ENCODE data around the gene ELK3. TPM values are rescaled to one million over a fixed set of nuclear protein-coding genes. Genes with fewer than 3 reads are reported as not detected.

Gene ELK3
- total and polyA plus RNA-seq, 4 experiments from 2014 or later, result 20.8 to 56.5 (median 56.4) TPM

- Mint-ChIP-seq H3K36me3 (no peaks in the 10 kb centered on the region), H3K9me3 (no peaks in the 10 kb centered on the region), H3K4me1 (peaks cover 17 to 30% (median 27%) of the 10 kb centered on the region in 4 donors), H3K4me3 (peak overlapping the region in 4 of 8 donors; percentile 43 to 71 (median 58)), H3K27ac (peak overlapping the region in 5 of 7 donors; percentile 0 to 90 (median 9)), H3K27me3 (no peaks in the 10 kb centered on the region)
- peaks cover 9% of the 10 kb centered on the region for H3K4me1 ChIP-seq (ENCODE audit: insufficient read depth, low read length)
- H3K27ac ChIP-seq (ENCODE audit: low read depth, low read length), result no peak overlapping the region
- no peaks in the 10 kb centered on the region for H3K9me3 ChIP-seq (ENCODE audit: control insufficient read depth in 1 of 2, low read length in 2 of 2)
- ChIA-PET POLR2A (ENCODE audit: partially characterized antibody) (interaction anchor here (0.5 to 1.8 kb wide), 6 partner anchors 9 to 26 kb away, joined by 3 to 10 read pairs (median 4); no protein-coding TSS in a partner anchor), CTCF (ENCODE audit: partially characterized antibody) (interaction anchor here (2.0 kb wide), 1 partner anchor 24 kb away, joined by 9 read pairs; no protein-coding TSS in a partner anchor)
- H3K36me3 ChIP-seq (ENCODE audit: insufficient read depth, low read length), result no peaks in the 10 kb centered on the region
- intact Hi-C loops (cut with micrococcal nuclease), result no loop called here
- no peaks in the 10 kb centered on the region for H3K27me3 ChIP-seq (ENCODE audit: insufficient read depth, low read length)
- no peak for DNase-seq
- no peak overlapping the region for H3K4me3 ChIP-seq (ENCODE audit: low read length in 2 of 2)
Measured at GRCh38 chr12:96186607-96187301, 7.4 kb upstream of the ELK3 start.

- no peak for DNase-seq
- CTCF ChIA-PET (ENCODE audit: partially characterized antibody), result interaction anchor here (1.6 to 2.0 kb wide), 2 partner anchors 23 to 28 kb away, joined by 5 to 9 read pairs; no protein-coding TSS in a partner anchor
- peak overlapping the region in 3 of 7 donors; percentile 25 to 58 (median 46) for H3K27ac Mint-ChIP-seq
- H3K4me1 Mint-ChIP-seq, result peaks cover 17 to 39% (median 29%) of the 10 kb centered on the region in 4 donors
- H3K4me3 ChIP-seq (ENCODE audit: low read length in 2 of 2), result no peak overlapping the region
- H3K9me3 ChIP-seq (ENCODE audit: control insufficient read depth in 1 of 2, low read length in 2 of 2), result no peaks in the 10 kb centered on the region
- H3K36me3 Mint-ChIP-seq, result no peaks in the 10 kb centered on the region
- peaks cover 9% of the 10 kb centered on the region for H3K4me1 ChIP-seq (ENCODE audit: insufficient read depth, low read length)
- no peaks in the 10 kb centered on the region for H3K27me3 ChIP-seq (ENCODE audit: insufficient read depth, low read length)
- H3K36me3 ChIP-seq (ENCODE audit: insufficient read depth, low read length), result no peaks in the 10 kb centered on the region
- H3K27ac ChIP-seq (ENCODE audit: low read depth, low read length), result no peak overlapping the region
- no peaks in the 10 kb centered on the region for H3K27me3 Mint-ChIP-seq
- POLR2A ChIA-PET (ENCODE audit: partially characterized antibody), result interaction anchor here (1.1 to 1.7 kb wide), 2 partner anchors 11 to 25 kb away, joined by 5 read pairs; no protein-coding TSS in a partner anchor
- intact Hi-C loops (cut with micrococcal nuclease), result no loop called here
- H3K9me3 Mint-ChIP-seq, result no peaks in the 10 kb centered on the region
- no peak overlapping the region for H3K4me3 Mint-ChIP-seq
Measured at GRCh38 chr12:96187956-96188355, 6.2 kb upstream of the ELK3 start.

- no peaks in the 10 kb centered on the region for H3K27me3 Mint-ChIP-seq
- Histone ChIP-seq H3K27me3 (ENCODE audit: insufficient read depth, low read length) (no peaks in the 10 kb centered on the region), H3K27ac (ENCODE audit: low read depth, low read length) (no peak overlapping the region), H3K9me3 (ENCODE audit: control insufficient read depth in 1 of 2, low read length in 2 of 2) (no peaks in the 10 kb centered on the region), H3K36me3 (ENCODE audit: insufficient read depth, low read length) (no peaks in the 10 kb centered on the region), H3K4me3 (ENCODE audit: low read length in 2 of 2) (no peak overlapping the region), H3K4me1 (ENCODE audit: insufficient read depth, low read length) (peaks cover 17% of the 10 kb centered on the region)
- peaks cover 3 to 4% of the 10 kb centered on the region in 2 donors for H3K36me3 Mint-ChIP-seq
- H3K9me3 Mint-ChIP-seq, result peaks cover 0 to 3% (median 0%) of the 10 kb centered on the region in 8 donors
- intact Hi-C loops (cut with micrococcal nuclease), result loop anchor here (5.0 kb wide), 1 partner anchor 972 kb away; the partner anchor contains the start of genes FGD6 and VEZT
- H3K27ac Mint-ChIP-seq, result peak overlapping the region in 5 of 7 donors; percentile 12 to 78 (median 55)
- H3K4me3 Mint-ChIP-seq, result no peak overlapping the region
- ChIA-PET POLR2A (ENCODE audit: partially characterized antibody) (interaction anchor here (0.9 to 1.9 kb wide), 2 partner anchors 20 to 22 kb away, joined by 3 to 5 read pairs; no protein-coding TSS in a partner anchor), CTCF (ENCODE audit: partially characterized antibody) (interaction anchor here (0.7 to 3.5 kb wide), 7 partner anchors 10 to 242 kb away, joined by 3 to 17 read pairs (median 4); no protein-coding TSS in a partner anchor)
- DNase-seq, result no peak
- peaks cover 19 to 39% (median 34%) of the 10 kb centered on the region in 4 donors for H3K4me1 Mint-ChIP-seq
Measured at GRCh38 chr12:96189781-96190180, 4.4 kb upstream of the ELK3 start.

GRCh38 chr12:96190413-96191108 lies 3.6 kb upstream of the ELK3 start:
- ChIA-PET CTCF (ENCODE audit: partially characterized antibody) (interaction anchor here (0.7 to 3.5 kb wide), 8 partner anchors 11 to 241 kb away, joined by 3 to 17 read pairs (median 4); no protein-coding TSS in a partner anchor), POLR2A (ENCODE audit: partially characterized antibody) (interaction anchor here (0.9 to 1.9 kb wide), 2 partner anchors 19 to 21 kb away, joined by 3 to 5 read pairs; no protein-coding TSS in a partner anchor)
- Mint-ChIP-seq H3K4me1 (peaks cover 21 to 44% (median 34%) of the 10 kb centered on the region in 4 donors), H3K9me3 (peaks cover 0 to 3% (median 0%) of the 10 kb centered on the region in 8 donors), H3K27me3 (no peaks in the 10 kb centered on the region), H3K4me3 (no peak overlapping the region), H3K27ac (peak overlapping the region in 6 of 7 donors; percentile 30 to 86 (median 76)), H3K36me3 (peaks cover 3 to 9% of the 10 kb centered on the region in 2 donors)
- DNase-seq, result no peak
- Histone ChIP-seq H3K27ac (ENCODE audit: low read depth, low read length) (no peak overlapping the region), H3K36me3 (ENCODE audit: insufficient read depth, low read length) (no peaks in the 10 kb centered on the region), H3K9me3 (ENCODE audit: control insufficient read depth in 1 of 2, low read length in 2 of 2) (no peaks in the 10 kb centered on the region), H3K27me3 (ENCODE audit: insufficient read depth, low read length) (no peaks in the 10 kb centered on the region), H3K4me1 (ENCODE audit: insufficient read depth, low read length) (peaks cover 17% of the 10 kb centered on the region), H3K4me3 (ENCODE audit: low read length in 2 of 2) (no peak overlapping the region)
- intact Hi-C loops (cut with micrococcal nuclease), result loop anchor here (5.0 kb wide), 1 partner anchor 973 kb away; the partner anchor contains the start of genes FGD6 and VEZT

- Mint-ChIP-seq H3K36me3 (peaks cover 3 to 11% of the 10 kb centered on the region in 2 donors), H3K4me3 (peak overlapping the region; percentile 78 to 91 (median 87)), H3K27ac (peak overlapping the region; percentile 92 to 97 (median 96)), H3K4me1 (peaks cover 26 to 50% (median 36%) of the 10 kb centered on the region in 4 donors), H3K27me3 (no peaks in the 10 kb centered on the region), H3K9me3 (peaks cover 0 to 5% (median 0%) of the 10 kb centered on the region in 8 donors)
- intact Hi-C loops (cut with micrococcal nuclease), result loop anchor here (5.0 kb wide), 1 partner anchor 976 kb away; the partner anchor contains the start of genes FGD6 and VEZT
- ChIA-PET CTCF (ENCODE audit: partially characterized antibody) (interaction anchor here (0.6 to 3.5 kb wide), 4 partner anchors 16 to 131 kb away, joined by 3 to 15 read pairs (median 4); no protein-coding TSS in a partner anchor), POLR2A (ENCODE audit: partially characterized antibody) (interaction anchor here (1.1 to 2.2 kb wide), 6 partner anchors 13 to 207 kb away, joined by 3 to 13 read pairs (median 4); partner anchors contain the start of genes CDK17 and LTA4H)
- no peak for DNase-seq
- Histone ChIP-seq H3K4me3 (ENCODE audit: low read length in 2 of 2) (no peak overlapping the region), H3K27ac (ENCODE audit: low read depth, low read length) (peak overlapping the region; percentile 15), H3K4me1 (ENCODE audit: insufficient read depth, low read length) (peaks cover 30% of the 10 kb centered on the region), H3K9me3 (ENCODE audit: control insufficient read depth in 1 of 2, low read length in 2 of 2) (no peaks in the 10 kb centered on the region), H3K27me3 (ENCODE audit: insufficient read depth, low read length) (no peaks in the 10 kb centered on the region), H3K36me3 (ENCODE audit: insufficient read depth, low read length) (no peaks in the 10 kb centered on the region)
Measured at GRCh38 chr12:96192926-96193573, 1.1 kb upstream of the ELK3 start.

GRCh38 chr12:96194576-96194889 lies 358 bp downstream of the ELK3 start:
- peak overlapping the region; percentile 96 to 100 (median 98) for H3K27ac Mint-ChIP-seq
- peaks cover 38 to 65% (median 44%) of the 10 kb centered on the region in 4 donors for H3K4me1 Mint-ChIP-seq
- ChIA-PET POLR2A (ENCODE audit: partially characterized antibody) (interaction anchor here (1.1 to 6.6 kb wide), 8 partner anchors 8 to 322 kb away, joined by 3 to 233 read pairs (median 8); partner anchors contain the start of gene CDK17), CTCF (ENCODE audit: partially characterized antibody) (interaction anchor here (13.9 kb wide), 1 partner anchor 18 kb away, joined by 149 read pairs; no protein-coding TSS in a partner anchor)
- peak overlapping the region; percentile 71 to 92 for H3K4me3 ChIP-seq (ENCODE audit: low read length in 2 of 2)
- H3K9me3 ChIP-seq (ENCODE audit: control insufficient read depth in 1 of 2, low read length in 2 of 2), result no peaks in the 10 kb centered on the region
- peaks cover 0 to 5% (median 0%) of the 10 kb centered on the region in 8 donors for H3K9me3 Mint-ChIP-seq
- peak overlapping the region; percentile 67 for H3K27ac ChIP-seq (ENCODE audit: low read depth, low read length)
- H3K27me3 Mint-ChIP-seq, result no peaks in the 10 kb centered on the region
- no peak for DNase-seq
- intact Hi-C loops (cut with micrococcal nuclease), result loop anchor here (5.0 kb wide), 1 partner anchor 977 kb away; the partner anchor contains the start of genes FGD6 and VEZT
- peaks cover 45% of the 10 kb centered on the region for H3K4me1 ChIP-seq (ENCODE audit: insufficient read depth, low read length)
- H3K27me3 ChIP-seq (ENCODE audit: insufficient read depth, low read length), result no peaks in the 10 kb centered on the region
- peaks cover 3 to 13% of the 10 kb centered on the region in 2 donors for H3K36me3 Mint-ChIP-seq
- H3K4me3 Mint-ChIP-seq, result peak overlapping the region; percentile 95 to 100 (median 99)
- H3K36me3 ChIP-seq (ENCODE audit: insufficient read depth, low read length), result no peaks in the 10 kb centered on the region
